GM12872 (cell line): ENCODE results near the gene SERPINA12.

ENCODE experiments used
- CTCF ChIP-seq: IDR thresholded peaks from 3 replicates; pipeline ENCODE4 v1.5.1; 2011; ENCODE audit warnings: low read depth, mild to moderate bottlenecking, low read length, moderate library complexity; ENCODE audit not compliant: insufficient read depth

Gene SERPINA12

GRCh38 chr14:94466706-94467370 lies 42.4 kb downstream of the SERPINA12 start:
- TF ChIP-seq CTCF: no peak

GRCh38 chr14:94465042-94465441 lies 44.2 kb downstream of the SERPINA12 start:
- no peak for TF ChIP-seq CTCF

GRCh38 chr14:94464290-94464689 lies 45.0 kb downstream of the SERPINA12 start:
- TF ChIP-seq CTCF: no peak

- TF ChIP-seq CTCF: no peak
These were observed 46.3 kb downstream of the SERPINA12 start for GRCh38 chr14:94462763-94463572.

- no peak for TF ChIP-seq CTCF
These were observed 47.1 kb downstream of the SERPINA12 start for GRCh38 chr14:94462219-94462551.

GRCh38 chr14:94461526-94462218 lies 47.6 kb downstream of the SERPINA12 start:
- no peak for TF ChIP-seq CTCF

- no peak for TF ChIP-seq CTCF
These were observed 48.4 kb downstream of the SERPINA12 start for GRCh38 chr14:94460631-94461416.
